GM18868 (cell line): ENCODE results near the gene TES.

Experiments
- ATAC-seq: cut with Tn5 transposase; IDR thresholded peaks from one replicate; pipeline ENCODE4 v1.9.1; 2021; ENCODE audit warnings: mild to moderate bottlenecking, moderate library complexity; ENCODE audit not compliant: unreplicated experiment

Gene TES

DNA sequence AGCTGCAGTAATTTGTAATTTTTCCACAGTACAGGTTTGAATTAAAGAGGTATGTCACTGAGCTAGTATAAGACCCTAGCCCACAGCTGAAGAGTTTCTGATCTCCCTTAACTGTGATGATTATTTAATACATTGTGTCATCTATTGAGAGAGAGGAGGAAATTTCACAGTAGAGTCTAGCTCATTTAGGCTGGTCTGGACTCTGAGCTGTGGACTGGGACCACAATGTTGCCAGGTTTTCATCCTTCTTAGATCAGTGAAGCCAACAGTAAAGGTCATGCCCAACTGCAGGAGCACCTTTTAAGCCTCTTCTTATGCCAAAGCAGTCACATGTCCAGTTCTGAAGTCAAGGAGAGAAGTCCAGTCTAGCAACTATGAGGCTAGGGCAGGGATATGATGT is 8.9 kb downstream of the TES start:
- no peak for ATAC-seq

GRCh38 chr7:116219834-116220233 is 9.5 kb downstream of the TES start:
- no peak for ATAC-seq

DNA sequence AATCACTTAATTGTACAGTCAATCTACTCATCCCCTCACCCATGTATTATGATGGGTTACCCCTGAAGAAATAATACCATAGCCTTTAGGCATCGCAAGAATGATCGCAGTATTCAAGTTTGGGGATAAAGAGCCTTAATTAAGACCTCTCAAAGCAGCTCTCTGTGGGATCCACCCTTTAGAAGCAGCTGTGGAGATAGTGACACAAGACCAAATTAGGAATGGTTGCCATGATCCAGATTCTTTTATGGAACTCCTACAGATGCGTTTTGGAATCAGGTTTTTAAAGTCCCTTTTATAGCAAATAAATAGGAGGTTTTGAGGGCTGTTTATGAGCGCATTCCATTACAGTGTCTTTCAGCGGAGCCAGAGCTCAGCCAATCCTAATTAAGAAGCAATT is 12.2 kb downstream of the TES start:
- no peak for ATAC-seq

DNA sequence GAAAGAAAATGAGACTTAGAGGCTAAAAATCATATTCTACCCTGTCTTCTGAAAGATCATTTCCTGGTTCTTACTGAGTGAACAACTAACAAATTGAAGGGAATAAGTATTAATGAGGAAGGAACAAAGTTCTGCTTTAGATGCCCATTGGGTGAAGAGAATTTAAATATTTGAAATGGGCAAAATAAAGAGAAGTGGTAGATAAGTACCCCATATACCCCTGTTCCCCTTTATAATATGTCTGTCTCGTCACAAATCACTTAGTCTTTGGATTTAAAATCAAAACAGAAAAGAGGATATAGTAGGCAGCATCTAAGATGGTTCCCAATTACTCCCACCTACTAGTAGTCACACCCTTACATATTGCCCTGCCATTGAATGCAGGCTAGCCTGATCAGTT is 13.2 kb downstream of the TES start:
- ATAC-seq = no peak

- ATAC-seq = peak; percentile 68
Measured at GRCh38 chr7:116224492-116225098, 14.3 kb downstream of the TES start.

DNA sequence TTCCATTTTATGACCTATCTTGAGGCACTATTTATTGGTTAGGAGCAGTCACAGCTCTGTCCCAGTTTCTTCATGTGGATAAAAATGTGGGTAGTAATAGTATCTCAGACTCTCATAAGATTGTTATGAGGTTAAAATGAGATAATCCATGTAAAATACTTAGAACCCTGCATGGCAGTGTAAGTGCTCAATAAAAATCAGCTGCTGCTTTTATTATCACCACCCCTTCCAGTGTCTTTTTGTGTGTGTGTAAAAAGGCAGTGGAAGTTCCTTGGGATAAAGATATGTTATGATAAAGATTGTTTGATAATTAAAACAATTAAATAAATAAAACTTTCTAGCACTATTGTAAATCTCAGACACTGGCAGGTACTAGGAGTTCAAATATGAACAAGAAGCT is 15.5 kb downstream of the TES start:
- ATAC-seq = no peak

DNA sequence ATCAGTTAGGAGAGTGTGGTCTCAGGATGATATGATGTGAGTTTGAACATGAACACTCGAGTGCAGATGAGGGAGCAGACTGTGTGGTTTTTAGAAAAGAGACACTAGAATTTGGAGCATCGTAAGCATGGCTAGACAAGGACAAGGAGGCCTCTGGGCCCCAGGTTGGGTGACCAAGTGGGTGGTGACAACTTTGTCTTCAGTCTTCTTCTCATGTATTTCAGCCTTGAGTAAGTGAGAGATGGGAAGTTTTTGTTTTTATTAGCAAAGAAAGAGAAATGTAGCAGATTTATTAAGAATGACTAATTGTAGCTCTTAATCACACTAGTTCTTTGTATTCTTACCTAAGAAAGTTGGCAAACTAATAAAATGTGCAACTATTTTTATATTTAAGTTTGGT is 16.3 kb downstream of the TES start:
- no peak for ATAC-seq

DNA sequence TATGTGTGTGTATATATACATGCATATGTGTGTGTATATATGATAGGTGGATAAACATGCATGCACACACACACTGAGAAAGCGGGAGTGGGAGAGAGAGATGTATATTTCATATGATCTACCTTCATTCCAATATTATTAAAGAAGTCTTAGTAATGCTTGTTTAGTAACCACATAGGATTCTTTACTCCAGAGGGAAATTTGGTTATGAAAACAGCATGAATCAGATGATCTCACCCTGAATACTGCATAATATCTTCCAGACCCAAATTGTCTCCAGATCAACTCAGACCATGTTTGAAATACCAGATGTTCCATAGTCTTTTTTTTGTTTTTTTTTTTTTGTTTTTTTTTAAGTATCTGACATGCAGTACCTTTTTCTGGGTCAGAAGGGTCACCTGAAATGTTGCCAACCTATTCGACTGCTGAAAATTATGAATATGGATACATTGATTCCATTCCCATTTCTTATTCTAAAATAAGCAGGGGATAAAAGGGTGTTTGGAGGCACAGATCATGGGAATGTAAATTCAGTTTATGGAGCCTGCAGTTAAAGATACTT is 17.4 kb downstream of the TES start:
- no peak for ATAC-seq

DNA sequence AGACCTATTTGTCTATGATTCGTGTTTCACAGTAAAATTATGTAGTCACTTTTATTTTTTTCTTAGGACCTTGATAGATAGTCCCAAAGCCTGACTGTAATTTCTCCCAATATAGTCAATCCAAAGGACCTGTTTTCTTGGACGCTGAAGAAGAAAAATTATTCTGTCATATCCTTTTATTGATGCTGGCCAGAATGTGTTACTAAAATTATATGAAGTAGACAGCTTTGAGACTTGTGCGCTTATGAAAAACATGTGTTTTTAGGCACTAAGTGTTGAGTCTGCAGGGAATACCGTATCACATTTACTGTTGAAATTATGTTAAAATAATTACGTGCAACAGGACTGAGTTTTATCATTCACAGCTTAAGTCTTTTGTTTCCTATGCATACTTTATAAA is 17.9 kb downstream of the TES start:
- ATAC-seq = no peak

- peak; percentile 53 for ATAC-seq
Measured at GRCh38 chr7:116229366-116229765, 19.0 kb downstream of the TES start.

GRCh38 chr7:116230191-116231005 is 20.1 kb downstream of the TES start:
- no peak for ATAC-seq

DNA sequence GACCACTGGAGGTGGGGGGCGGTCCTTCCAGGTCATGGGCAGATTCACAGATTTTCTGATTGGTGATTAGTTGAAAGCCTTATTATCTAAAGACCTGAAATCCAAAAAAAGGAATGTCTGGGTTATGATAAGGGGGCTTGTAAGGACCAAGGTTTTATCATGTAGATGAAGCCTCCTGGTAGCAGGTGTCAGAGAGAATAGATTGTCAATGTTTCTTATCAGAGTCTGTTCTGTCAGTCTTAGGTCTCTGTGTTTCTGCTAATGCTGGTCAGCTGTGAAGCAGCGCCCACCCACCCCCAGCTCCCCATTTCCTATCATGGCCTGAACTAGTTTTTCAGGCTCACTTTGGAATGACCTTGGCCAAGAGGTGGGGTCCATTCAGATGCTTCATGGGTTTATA is 21.2 kb downstream of the TES start:
- ATAC-seq = no peak

- ATAC-seq = no peak
Measured at GRCh38 chr7:116231949-116232348, 21.6 kb downstream of the TES start.

DNA sequence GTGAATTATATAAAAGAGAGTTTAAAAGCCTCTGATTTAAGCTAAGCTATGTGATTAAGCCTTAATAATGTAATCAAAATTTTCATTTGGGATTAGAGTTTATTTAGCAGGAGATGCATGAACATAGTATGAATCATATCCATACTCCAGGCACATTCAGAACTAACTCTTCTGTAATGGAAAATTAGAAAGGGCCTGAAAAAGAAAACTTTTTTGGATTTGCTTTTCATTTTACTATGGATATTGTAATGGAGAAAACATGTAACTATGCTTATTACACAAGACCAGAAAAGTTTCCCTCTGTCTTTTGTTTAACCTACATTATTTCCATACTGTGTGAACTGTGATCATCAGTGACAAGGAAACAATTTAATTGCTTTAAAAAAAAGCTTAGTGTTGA is 22.0 kb downstream of the TES start:
- ATAC-seq = no peak

DNA sequence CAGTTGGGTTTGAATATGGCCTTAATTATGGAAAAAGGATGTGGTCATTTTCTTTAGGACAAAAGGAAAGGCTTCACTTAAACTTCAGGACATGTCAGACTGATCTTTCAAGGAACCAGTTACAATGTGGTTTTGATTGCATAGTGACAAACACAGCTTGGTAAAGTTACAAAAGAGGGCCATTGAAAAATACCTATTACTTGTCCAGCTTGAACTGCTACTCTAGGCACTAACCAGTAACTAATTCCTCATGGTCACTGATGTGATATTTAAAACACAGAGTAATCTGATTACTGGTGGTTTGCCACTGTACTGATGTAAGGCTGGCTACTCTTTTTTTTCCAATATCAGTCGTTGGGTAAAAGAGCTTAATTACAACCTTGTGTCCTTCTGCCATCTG is 22.6 kb downstream of the TES start:
- no peak for ATAC-seq

GRCh38 chr7:116234517-116235200 is 24.3 kb downstream of the TES start:
- no peak for ATAC-seq

DNA sequence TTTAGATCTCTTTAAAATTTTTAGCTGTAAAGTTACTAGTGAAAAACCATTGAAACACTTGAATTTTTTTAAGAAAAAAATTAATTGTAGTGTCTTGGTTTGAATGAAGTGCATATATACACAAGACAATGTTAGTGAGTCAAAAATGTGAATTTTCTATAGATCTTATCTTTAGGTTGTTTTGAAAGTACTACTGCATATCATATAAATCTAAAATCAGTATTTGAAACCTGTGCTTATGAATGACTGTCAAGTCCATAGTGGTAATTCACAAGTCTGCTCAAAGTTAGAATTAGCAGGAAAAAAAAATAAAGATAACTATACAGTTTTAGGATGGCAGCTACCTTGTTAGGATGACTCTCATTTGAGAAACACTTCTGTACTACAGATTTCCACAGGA is 25.0 kb downstream of the TES start:
- ATAC-seq = no peak

DNA sequence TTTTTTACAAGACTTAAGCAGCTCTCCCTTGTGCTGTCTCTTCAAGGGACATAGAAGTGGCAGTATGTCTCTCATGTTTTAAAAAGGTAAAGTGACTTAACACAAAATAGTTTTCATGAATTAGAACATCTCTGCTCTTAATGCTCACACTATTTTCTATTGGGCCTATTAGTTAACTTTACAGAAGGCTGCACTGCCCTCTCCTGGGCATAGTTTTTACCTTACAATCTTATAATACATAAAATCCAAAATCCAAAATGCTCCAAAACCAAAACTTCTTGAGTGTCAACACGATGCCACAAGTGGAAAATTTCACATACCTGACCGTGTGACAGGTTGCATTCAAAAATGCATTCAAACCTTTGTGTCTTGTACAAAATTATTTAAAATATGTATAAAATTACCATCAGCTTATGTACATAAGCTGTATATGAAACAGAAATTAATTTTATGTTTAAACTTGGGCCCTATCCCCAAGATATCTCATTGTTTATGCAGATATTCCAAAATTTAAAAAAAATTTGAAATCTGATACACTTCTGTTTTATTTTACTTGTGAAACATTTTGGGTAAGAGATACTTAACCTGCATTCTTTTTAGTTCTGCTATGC is 25.8 kb downstream of the TES start:
- peak; percentile 68 for ATAC-seq

DNA sequence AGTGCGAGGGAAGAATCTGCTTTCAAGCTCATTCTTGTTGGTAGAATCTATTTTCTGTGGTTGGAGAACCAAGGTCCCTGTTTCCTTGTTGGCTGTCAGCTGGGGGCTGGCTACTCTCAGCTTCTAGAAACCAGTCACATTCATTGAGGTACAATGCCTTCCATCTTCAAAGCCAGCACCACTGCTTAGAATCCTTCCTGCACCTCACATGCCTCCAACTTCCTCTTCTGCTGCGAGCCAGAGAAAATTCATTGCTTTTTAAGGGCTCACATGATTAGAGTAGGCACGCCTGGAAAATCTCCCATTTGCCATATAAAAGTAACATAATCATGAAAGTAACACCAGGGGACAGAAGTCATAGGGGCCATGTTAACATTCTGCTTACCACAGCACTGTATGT is 28.7 kb downstream of the TES start:
- no peak for ATAC-seq

DNA sequence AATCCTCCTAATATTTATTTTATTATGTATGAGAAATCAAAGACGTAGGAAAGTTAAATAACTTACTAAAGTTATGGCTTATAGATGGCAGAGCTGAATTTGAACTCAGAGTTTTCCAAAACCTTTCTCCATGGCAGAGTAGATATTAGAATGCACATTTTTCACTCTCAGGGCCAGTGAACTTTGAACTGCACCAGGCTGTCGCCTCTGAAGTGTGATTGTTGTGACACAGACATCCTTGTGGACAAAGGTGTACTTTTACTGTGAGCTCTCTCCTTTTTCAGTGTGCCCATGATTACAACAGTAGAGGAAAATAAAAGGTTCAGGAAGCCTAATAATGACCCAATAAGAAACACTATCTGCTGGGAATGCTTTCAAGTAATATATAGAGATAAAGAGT is 29.1 kb downstream of the TES start:
- no peak for ATAC-seq

GRCh38 chr7:116240024-116240668 is 29.8 kb downstream of the TES start:
- no peak for ATAC-seq
